ENCODE data around the gene TRIO. TPM values are rescaled to one million over a fixed set of nuclear protein-coding genes. Genes with fewer than 3 reads are reported as not detected.

TRIO gene
- total and polyA plus RNA-seq, 2 donors (not counting 3 experiments of a cell fraction or from before 2014, with no cell fraction given) = 82.9 to 248 TPM

DNA sequence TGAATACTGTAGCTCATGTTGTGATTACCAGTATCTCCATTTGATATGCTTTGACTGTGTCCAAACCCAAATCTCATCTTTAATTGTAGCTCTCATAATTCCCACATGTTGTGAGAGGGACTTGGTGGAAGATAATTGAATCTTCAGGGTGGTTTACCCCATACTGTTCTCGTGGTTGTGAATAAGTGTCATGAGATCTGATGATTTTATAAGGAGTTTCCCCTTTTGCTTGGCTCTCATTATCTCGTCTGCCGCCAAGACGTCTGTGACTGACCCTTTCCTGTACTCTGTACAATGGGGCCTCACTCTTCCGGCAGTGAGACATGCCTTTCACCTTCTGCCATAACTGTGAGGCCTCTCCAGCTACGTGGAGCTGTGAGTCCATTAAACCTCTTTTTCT is 59.3 kb downstream of the TRIO start:
- no TSS peak for BruUV-seq (replicated peaks)
- intact Hi-C loops (cut with micrococcal nuclease) = loop anchor here (1.0 to 5.0 kb wide), 3 partner anchors 66 to 165 kb away; no protein-coding TSS in a partner anchor
- DNase-seq (ENCODE audit: low read depth, low spot score) (peak; percentile 85), FAIRE-seq (peak; percentile 71)
- Histone ChIP-seq H4K20me1 (replicated peaks; ENCODE audit: control insufficient read depth, extremely low read depth, insufficient read depth, low read length) (no peaks in the 10 kb centered on the region), H3K4me3 (replicated peaks in 1 of 3; ENCODE audit: insufficient read depth in 1 of 3, low read depth in 1 of 3, low read length in 3 of 3) (no peak overlapping the region), H3K4me1 (ENCODE audit: control insufficient read depth, extremely low read depth, insufficient read depth, low read length) (peaks cover 74% of the 10 kb centered on the region), H3K9ac (replicated peaks; ENCODE audit: extremely low read depth, insufficient read depth, low read length) (peak overlapping the region; percentile 32), H3K9me3 (replicated peaks; ENCODE audit: control insufficient read depth, insufficient read depth, low read length) (no peaks in the 10 kb centered on the region), H3K4me2 (ENCODE audit: insufficient read depth, low read length) (peak overlapping the region; percentile 57), H3K36me3 (ENCODE audit: control insufficient read depth in 2 of 2, extremely low read depth in 1 of 2, insufficient read depth in 2 of 2, low read length in 2 of 2) (no peaks in the 10 kb centered on the region), H3K27ac (ENCODE audit: insufficient read depth, low read depth, low read length) (peak overlapping the region; percentile 87), H3K27me3 (ENCODE audit: control insufficient read depth in 2 of 2, insufficient read depth in 2 of 2, low read length in 2 of 2) (no peaks in the 10 kb centered on the region), H2AFZ (ENCODE audit: low read depth, low read length) (no peak overlapping the region), H3K9me1 (replicated peaks; ENCODE audit: control insufficient read depth, extremely low read depth, insufficient read depth, low read length) (no peaks in the 10 kb centered on the region), H3K79me2 (ENCODE audit: control insufficient read depth, insufficient read depth, low read length) (peaks cover 86% of the 10 kb centered on the region)
- peak; percentile 82 for TF ChIP-seq GATA2 (IDR thresholded peaks at IDR 0.05; ENCODE audit: insufficient read depth, insufficient read length, low read depth, low read length)
- TF ChIP-seq POLR2AphosphoS5 (IDR thresholded peaks at IDR 0.05; ENCODE audit: insufficient read depth, low read depth, low read length) = peak; percentile 74
- TF ChIP-seq CTCF (IDR thresholded peaks at IDR 0.05; ENCODE audit: extremely low read depth in 1 of 2, insufficient read depth in 1 of 2, low read depth in 1 of 2, low read length in 2 of 2) = no peak
- TF ChIP-seq MYC (IDR thresholded peaks at IDR 0.05; ENCODE audit: low read depth, low read length) = no peak
- peak; percentile 50 for TF ChIP-seq FOS (IDR thresholded peaks at IDR 0.05; ENCODE audit: borderline replicate concordance, insufficient read depth, low read length)
- dilution Hi-C loops (cut with MboI; ENCODE audit: extremely low pct_ligation_motif_present, low sequenced_read_pairs) = no loop called here
- CTCF ChIA-PET = interaction anchor here (0.9 to 4.6 kb wide), 12 partner anchors 9 to 82 kb away, joined by 3 to 26 read pairs (median 4); partner anchors contain the start of gene TRIO
- POLR2A ChIA-PET = interaction anchor here (0.7 to 0.8 kb wide), 2 partner anchors 46 to 57 kb away, joined by 3 read pairs; no protein-coding TSS in a partner anchor
